HG03558 (cell line): ENCODE measurements around the gene RHOT2.

ENCODE experiments used
- ATAC-seq: cut with Tn5 transposase; IDR thresholded peaks from one replicate; pipeline ENCODE4 v1.9.1; 2021; ENCODE audit warnings: moderate number of reproducible peaks; ENCODE audit not compliant: unreplicated experiment; ENCODE audit errors: extremely low read depth

Gene RHOT2

GRCh38 chr16:721765-722540 is 54.0 kb downstream of the RHOT2 start:
- ATAC-seq: no peak

- no peak for ATAC-seq
Observed at GRCh38 chr16:722835-723633, 55.1 kb downstream of the RHOT2 start.

GRCh38 chr16:723695-724094 is 55.8 kb downstream of the RHOT2 start:
- no peak for ATAC-seq
